Mesendoderm (in vitro differentiated cells): Measurements from ENCODE around the gene ASB1.
A peak's percentile ranks its signal among the peaks of the same experiment; 100 is the strongest.

Experiments
- DNase-seq: peaks from one replicate; pipeline ENCODE4 v3.0.0; 2013
- H2AK5ac ChIP-seq: 2 replicates; pipeline ENCODE4 v1.6.1; 2013; ENCODE audit warnings: low read length, inconsistent platforms
- H2BK120ac ChIP-seq: 2 replicates; pipeline ENCODE4 v1.6.1; 2013; ENCODE audit warnings: low read depth, mild to moderate bottlenecking, low read length, moderate library complexity, mixed read lengths
- H2BK15ac ChIP-seq: replicated peaks from 2 replicates; pipeline ENCODE4 v1.6.1; 2013; ENCODE audit warnings: low read depth, mild to moderate bottlenecking, moderate library complexity
- H2BK5ac ChIP-seq: 2 replicates; pipeline ENCODE4 v1.6.1; 2013; ENCODE audit warnings: low read length, inconsistent platforms
- H3K18ac ChIP-seq: 2 replicates; pipeline ENCODE4 v1.6.1; 2013; ENCODE audit warnings: mild to moderate bottlenecking, low read length, mixed read lengths
- H3K23ac ChIP-seq: one replicate; pipeline ENCODE4 v1.6.1; 2013; ENCODE audit warnings: low read length
- H3K27ac ChIP-seq: 2 replicates; pipeline ENCODE4 v1.5.1; 2013; ENCODE audit warnings: low read depth, mild to moderate bottlenecking, inconsistent platforms, low read length, moderate library complexity
- H3K27me3 ChIP-seq: 2 replicates; pipeline ENCODE4 v1.6.1; 2013; ENCODE audit warnings: low read length, control low read depth, mild to moderate bottlenecking, inconsistent platforms; ENCODE audit not compliant: insufficient read depth, poor library complexity
- H3K36me3 ChIP-seq: 2 replicates; pipeline ENCODE4 v1.6.1; 2013; ENCODE audit warnings: low read length, inconsistent platforms; ENCODE audit not compliant: control insufficient read depth, insufficient read depth
- H3K4ac ChIP-seq: one replicate; pipeline ENCODE4 v1.6.1; 2013; ENCODE audit warnings: low read depth, mild to moderate bottlenecking, low read length, moderate library complexity
- H3K4me1 ChIP-seq: 2 replicates; pipeline ENCODE4 v1.6.1; 2013; ENCODE audit warnings: low read depth, low read length, inconsistent platforms; ENCODE audit not compliant: control insufficient read depth
- H3K4me2 ChIP-seq: 2 replicates; pipeline ENCODE4 v1.6.1; 2013; ENCODE audit warnings: low read length
- H3K4me3 ChIP-seq: 2 replicates; pipeline ENCODE4 v1.5.1; 2013; ENCODE audit warnings: mild to moderate bottlenecking, low read length
- H3K56ac ChIP-seq: one replicate; pipeline ENCODE4 v1.6.1; 2013; ENCODE audit warnings: low read length
- H3K79me1 ChIP-seq: 2 replicates; pipeline ENCODE4 v1.6.1; 2013; ENCODE audit warnings: low read length, inconsistent platforms
- H3K79me2 ChIP-seq: 2 replicates; pipeline ENCODE4 v1.6.1; 2013; ENCODE audit warnings: mild to moderate bottlenecking, low read length; ENCODE audit not compliant: control insufficient read depth, insufficient read depth
- H3K9ac ChIP-seq: 2 replicates; pipeline ENCODE4 v1.6.1; 2013; ENCODE audit warnings: low read length, inconsistent platforms
- H4K5ac ChIP-seq: one replicate; pipeline ENCODE4 v1.6.1; 2013; ENCODE audit warnings: low read length
- H4K8ac ChIP-seq: one replicate; pipeline ENCODE4 v1.6.1; 2013; ENCODE audit warnings: low read depth, mild to moderate bottlenecking, control low read depth, low read length, moderate library complexity
- WGBS: extraction: QIAGEN DNeasy Blood & Tissue Kit; methylation state at CpG from one replicate; pipeline ENCODE4 v1.1.7; 2013; ENCODE audit warnings: low lambda C conversion rate, missing lambda C conversion rate; ENCODE audit not compliant: insufficient coverage; ENCODE audit errors: extremely low coverage; 5-methylcytosine and 5-hydroxymethylcytosine counted together

The ASB1 gene

GRCh38 chr2:238445409-238446190, 18.9 kb downstream of the ASB1 start:
- Histone ChIP-seq H2BK15ac (no peak overlapping the region), H4K8ac (no peak overlapping the region), H3K27me3 (no peaks in the 10 kb centered on the region), H3K4me3 (no peak overlapping the region), H3K18ac (no peak overlapping the region), H4K5ac (no peak overlapping the region), H2AK5ac (no peak overlapping the region), H3K4me1 (no peaks in the 10 kb centered on the region), H3K27ac (no peak overlapping the region), H3K79me2 (peaks cover 8% of the 10 kb centered on the region), H3K36me3 (peaks cover 11% of the 10 kb centered on the region), H3K4me2 (no peak overlapping the region), H3K4ac (no peak overlapping the region), H3K23ac (no peak overlapping the region), H3K9ac (no peak overlapping the region), H3K79me1 (peaks cover 17% of the 10 kb centered on the region), H2BK5ac (no peak overlapping the region), H2BK120ac (no peak overlapping the region), H3K56ac (no peak overlapping the region)
- WGBS = no CpG with 5 or more reads among the region's 17 CpGs
- no peak for DNase-seq

- Histone ChIP-seq H3K36me3 (peaks cover 11% of the 10 kb centered on the region), H2BK120ac (no peak overlapping the region), H3K79me1 (peaks cover 14% of the 10 kb centered on the region), H4K5ac (no peak overlapping the region), H3K27me3 (no peaks in the 10 kb centered on the region), H3K4ac (no peak overlapping the region), H3K56ac (no peak overlapping the region), H3K23ac (no peak overlapping the region), H2AK5ac (no peak overlapping the region), H3K4me2 (no peak overlapping the region), H3K79me2 (peaks cover 4% of the 10 kb centered on the region), H3K4me1 (no peaks in the 10 kb centered on the region), H3K27ac (no peak overlapping the region), H2BK15ac (no peak overlapping the region), H4K8ac (no peak overlapping the region), H3K9ac (no peak overlapping the region), H3K18ac (no peak overlapping the region), H3K4me3 (no peak overlapping the region), H2BK5ac (no peak overlapping the region)
- no CpG with 5 or more reads among the region's 8 CpGs for WGBS
- no peak for DNase-seq
Observed at GRCh38 chr2:238446371-238446770, 19.6 kb downstream of the ASB1 start.

- Histone ChIP-seq H2BK120ac (no peak overlapping the region), H3K79me2 (no peaks in the 10 kb centered on the region), H4K5ac (no peak overlapping the region), H3K27me3 (no peaks in the 10 kb centered on the region), H3K4me3 (no peak overlapping the region), H2BK15ac (no peak overlapping the region), H3K27ac (no peak overlapping the region), H4K8ac (no peak overlapping the region), H3K4me2 (no peak overlapping the region), H3K4me1 (no peaks in the 10 kb centered on the region), H2AK5ac (no peak overlapping the region), H2BK5ac (no peak overlapping the region), H3K9ac (no peak overlapping the region), H3K18ac (no peak overlapping the region), H3K23ac (no peak overlapping the region), H3K56ac (no peak overlapping the region), H3K79me1 (peaks cover 10% of the 10 kb centered on the region), H3K36me3 (peaks cover 11% of the 10 kb centered on the region), H3K4ac (no peak overlapping the region)
- DNase-seq = no peak
- no CpG with 5 or more reads among the region's 19 CpGs for WGBS
Observed at GRCh38 chr2:238448031-238448955, 21.6 kb downstream of the ASB1 start.

GRCh38 chr2:238449241-238449640, 22.5 kb downstream of the ASB1 start:
- no peak overlapping the region for H3K4me2 ChIP-seq
- DNase-seq = no peak
- H3K4me3 ChIP-seq = no peak overlapping the region
- no peaks in the 10 kb centered on the region for H3K79me2 ChIP-seq
- no peak overlapping the region for H3K18ac ChIP-seq
- H3K4me1 ChIP-seq = no peaks in the 10 kb centered on the region
- no peak overlapping the region for H2AK5ac ChIP-seq
- no peak overlapping the region for H2BK15ac ChIP-seq
- no peak overlapping the region for H3K9ac ChIP-seq
- H4K5ac ChIP-seq = no peak overlapping the region
- H3K27ac ChIP-seq = no peak overlapping the region
- H3K79me1 ChIP-seq = peaks cover 9% of the 10 kb centered on the region
- no peak overlapping the region for H3K56ac ChIP-seq
- H3K4ac ChIP-seq = no peak overlapping the region
- no peak overlapping the region for H2BK120ac ChIP-seq
- peaks cover 10% of the 10 kb centered on the region for H3K36me3 ChIP-seq
- no peak overlapping the region for H2BK5ac ChIP-seq
- H4K8ac ChIP-seq = no peak overlapping the region
- no peak overlapping the region for H3K23ac ChIP-seq
- no peaks in the 10 kb centered on the region for H3K27me3 ChIP-seq
- no CpG with 5 or more reads among the region's 8 CpGs for WGBS

GRCh38 chr2:238449909-238450417, 23.2 kb downstream of the ASB1 start:
- H3K9ac ChIP-seq = no peak overlapping the region
- H3K4me1 ChIP-seq = no peaks in the 10 kb centered on the region
- no peak overlapping the region for H4K8ac ChIP-seq
- H2BK5ac ChIP-seq = no peak overlapping the region
- DNase-seq = peak; percentile 29
- H2AK5ac ChIP-seq = no peak overlapping the region
- H3K79me2 ChIP-seq = no peaks in the 10 kb centered on the region
- no peak overlapping the region for H3K4ac ChIP-seq
- no peak overlapping the region for H2BK15ac ChIP-seq
- no peak overlapping the region for H3K18ac ChIP-seq
- no peaks in the 10 kb centered on the region for H3K27me3 ChIP-seq
- no peak overlapping the region for H3K56ac ChIP-seq
- H3K27ac ChIP-seq = no peak overlapping the region
- no peak overlapping the region for H3K4me3 ChIP-seq
- WGBS = no CpG with 5 or more reads among the region's 9 CpGs
- no peak overlapping the region for H3K23ac ChIP-seq
- H2BK120ac ChIP-seq = no peak overlapping the region
- H3K4me2 ChIP-seq = no peak overlapping the region
- H4K5ac ChIP-seq = no peak overlapping the region
- H3K36me3 ChIP-seq = peaks cover 7% of the 10 kb centered on the region
- peaks cover 9% of the 10 kb centered on the region for H3K79me1 ChIP-seq
